Prostate gland (tissue), 2 donors: ENCODE results near the gene DMD. TPM values are rescaled to one million over a fixed set of nuclear protein-coding genes. Genes with fewer than 3 reads are reported as not detected.

Experiments used
- DNase-seq: peaks from one replicate; pipeline ENCODE4 v3.0.0-alpha.2; 2019; ENCODE audit warnings: low spot score
- H3K27ac ChIP-seq, 2 donors: fragments of 200-600 bp; sonication (generic); 2 replicates each; pipeline ENCODE4 v1.5.1; 2017 to 2019
- H3K27me3 ChIP-seq: fragments of 200-600 bp; sonication (generic); replicated peaks from 2 replicates; pipeline ENCODE4 v1.5.1; 2019; ENCODE audit not compliant: insufficient read depth
- H3K36me3 ChIP-seq, 2 donors: fragments of 200-600 bp; sonication (generic); 1 replicate in 1 of 2; 2 replicates in 1 of 2; pipeline versions ENCODE4 v1.5.1 to v1.8.1; 2017 to 2019
- H3K4me1 ChIP-seq: fragments of 200-600 bp; sonication (generic); replicated peaks from 2 replicates; pipeline ENCODE4 v1.5.1; 2019
- H3K4me3 ChIP-seq, 2 donors: fragments of 200-600 bp; sonication (generic); 2 replicates each; pipeline ENCODE4 v1.5.1; 2017 to 2019
- H3K9me3 ChIP-seq: fragments of 200-600 bp; sonication (generic); 2 replicates; pipeline ENCODE4 v1.5.1; 2017
- CTCF ChIP-seq, 4 experiments: fragments of 200-600 bp in 2 of 4; fragments of 450-650 bp in 2 of 4; sonication (generic) in 2 of 4; IDR thresholded peaks; 1 replicate in 3 of 4; 2 replicates in 1 of 4; pipeline ENCODE4 v1.5.1; 2016 to 2019; ENCODE audit warnings: antibody characterized with exemption in 4 of 4, mild to moderate bottlenecking in 2 of 4, moderate library complexity in 2 of 4
- POLR2A ChIP-seq: fragments of 450-650 bp; IDR thresholded peaks from one replicate; pipeline ENCODE4 v1.6.1; 2016; ENCODE audit warnings: antibody characterized with exemption, mild to moderate bottlenecking
- POLR2AphosphoS5 ChIP-seq: sonication (generic); formaldehyde crosslinking; IDR thresholded peaks from one replicate; pipeline ENCODE4 v1.6.1; 2017; ENCODE audit warnings: antibody characterized with exemption
- WGBS: methylation state at CpG from one replicate; pipeline ENCODE4 v1.1.5; 2018; 5-methylcytosine and 5-hydroxymethylcytosine counted together
- intact Hi-C: fragments of 100-400 bp; cut with DNase I; formaldehyde crosslinking; loops from one replicate; pipeline ENCODE4 v1.14.2; 2022
- total RNA-seq, 2 donors: library from RNA; depleted of rRNA; stranded (reverse); fragments of >200 nt; gene quantifications; one replicate each; pipeline ENCODE4 v1.1.0, GENCODE V29; 2016

The DMD gene
- total RNA-seq, 2 donors from 2014 or later, result 17.6 to 34.8 TPM

- TF ChIP-seq POLR2A, result no peak
- no peak for DNase-seq
- WGBS, result 69% methylated on average over 4 of the region's 4 CpGs
- no peak overlapping the region for H3K27ac ChIP-seq
- no peaks in the 10 kb centered on the region for H3K36me3 ChIP-seq
- H3K27me3 ChIP-seq, result no peaks in the 10 kb centered on the region
- H3K4me3 ChIP-seq, result no peak overlapping the region
- H3K9me3 ChIP-seq, result no peaks in the 10 kb centered on the region
- intact Hi-C loops, result no loop called here
- no peaks in the 10 kb centered on the region for H3K4me1 ChIP-seq
These were observed 1858.3 kb downstream of the DMD start for GRCh38 chrX:31353095-31353494.

DNA sequence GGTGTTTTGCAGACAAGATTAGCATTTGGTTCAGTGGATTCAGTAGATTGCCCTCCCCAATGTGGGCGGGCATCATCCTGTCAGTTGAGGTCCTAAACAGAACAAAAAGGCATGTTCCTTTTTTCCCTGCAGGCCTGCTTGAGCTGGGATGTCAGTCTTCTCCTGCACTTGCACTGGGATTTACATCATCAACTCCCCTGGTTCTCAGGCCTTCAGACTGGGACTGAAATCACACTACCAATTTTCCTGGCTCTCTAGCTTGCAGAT, 1860.6 kb downstream of the DMD start:
- 100% methylated on average over 1 of the region's 1 CpG for WGBS
- Histone ChIP-seq H3K27ac (no peak overlapping the region), H3K9me3 (no peaks in the 10 kb centered on the region), H3K4me3 (no peak overlapping the region), H3K27me3 (no peaks in the 10 kb centered on the region), H3K4me1 (no peaks in the 10 kb centered on the region), H3K36me3 (no peaks in the 10 kb centered on the region)
- intact Hi-C loops, result no loop called here
- TF ChIP-seq POLR2AphosphoS5 (no peak), POLR2A (no peak), CTCF (IDR thresholded peaks at IDR 0.05) (no peak)
- DNase-seq, result no peak

DNA sequence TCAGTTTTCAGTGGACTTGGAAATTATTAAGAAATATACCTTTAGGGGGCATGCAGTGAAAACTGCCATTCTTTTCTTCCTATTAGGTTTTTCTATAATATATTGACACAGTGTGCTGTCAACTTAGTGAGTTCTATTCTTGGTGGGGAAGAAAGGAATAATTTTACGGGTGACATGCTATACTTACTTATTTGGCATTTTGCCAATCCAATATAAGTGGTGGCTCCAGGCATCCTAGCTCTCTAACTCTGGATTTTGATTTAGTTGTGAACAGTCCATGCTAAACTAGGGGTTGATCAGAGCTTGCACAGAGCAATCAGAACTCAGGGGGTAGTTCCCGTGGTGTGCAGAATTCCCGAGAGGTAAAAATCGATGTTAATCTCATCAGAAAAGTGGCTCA, 1861.8 kb downstream of the DMD start:
- DNase-seq, result no peak
- intact Hi-C loops, result no loop called here
- H3K36me3 ChIP-seq, result no peaks in the 10 kb centered on the region
- WGBS, result 84% methylated on average over 4 of the region's 4 CpGs
- H3K4me1 ChIP-seq, result no peaks in the 10 kb centered on the region
- H3K27me3 ChIP-seq, result no peaks in the 10 kb centered on the region
- no peaks in the 10 kb centered on the region for H3K9me3 ChIP-seq
- H3K4me3 ChIP-seq, result no peak overlapping the region
- H3K27ac ChIP-seq, result no peak overlapping the region
- TF ChIP-seq POLR2AphosphoS5, result no peak
- no peak for TF ChIP-seq POLR2A
- TF ChIP-seq CTCF (IDR thresholded peaks at IDR 0.05), result no peak

DNA sequence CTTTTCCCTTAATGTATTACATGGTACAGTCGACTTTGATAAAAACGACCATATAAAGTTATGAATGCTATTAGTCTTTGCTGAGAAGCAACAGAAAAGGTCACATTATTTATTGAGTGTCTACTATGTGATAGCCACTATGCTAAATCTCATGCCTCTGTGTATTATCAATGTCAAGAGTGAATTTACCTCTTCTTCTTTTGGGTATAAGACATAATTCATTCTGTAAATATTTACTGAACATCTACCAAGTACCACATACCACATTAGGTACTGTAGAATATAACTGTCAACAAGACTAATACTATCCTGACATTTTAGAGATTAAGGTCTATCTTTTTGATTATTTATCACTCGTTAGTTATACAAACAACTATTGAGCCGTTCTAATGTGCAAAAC, 1870.8 kb downstream of the DMD start:
- no peaks in the 10 kb centered on the region for H3K9me3 ChIP-seq
- H3K4me1 ChIP-seq, result no peaks in the 10 kb centered on the region
- TF ChIP-seq CTCF (IDR thresholded peaks at IDR 0.05) (no peak), POLR2AphosphoS5 (no peak), POLR2A (no peak)
- no peak overlapping the region for H3K4me3 ChIP-seq
- DNase-seq, result no peak
- WGBS, result 60% methylated on average over 4 of the region's 4 CpGs
- H3K36me3 ChIP-seq, result no peaks in the 10 kb centered on the region
- no peak overlapping the region for H3K27ac ChIP-seq
- intact Hi-C loops, result no loop called here
- H3K27me3 ChIP-seq, result no peaks in the 10 kb centered on the region

DNA sequence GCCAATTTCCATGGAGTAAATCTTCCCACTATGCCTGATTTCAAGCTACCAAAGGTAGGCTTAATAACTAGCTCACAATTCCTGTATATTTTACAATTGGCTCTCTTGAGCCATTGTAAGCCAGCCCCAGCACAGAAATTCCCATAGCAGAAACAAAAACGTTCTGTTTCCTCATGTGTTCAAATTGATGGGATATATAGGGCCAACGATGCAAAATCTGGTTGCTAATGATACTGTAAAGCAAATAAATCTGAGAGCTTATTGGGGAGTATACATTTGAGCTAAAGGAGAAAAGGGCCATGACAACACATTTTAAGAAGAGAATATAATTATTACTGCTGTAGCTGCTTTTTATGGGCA, 1872.4 kb downstream of the DMD start:
- no peak overlapping the region for H3K27ac ChIP-seq
- no peak for TF ChIP-seq POLR2A
- no peak for TF ChIP-seq POLR2AphosphoS5
- TF ChIP-seq CTCF (IDR thresholded peaks at IDR 0.05), result no peak
- H3K4me3 ChIP-seq, result no peak overlapping the region
- no peaks in the 10 kb centered on the region for H3K9me3 ChIP-seq
- no peaks in the 10 kb centered on the region for H3K4me1 ChIP-seq
- no peaks in the 10 kb centered on the region for H3K27me3 ChIP-seq
- H3K36me3 ChIP-seq, result no peaks in the 10 kb centered on the region
- WGBS, result 4% methylated on average over 2 of the region's 2 CpGs
- DNase-seq, result no peak
- intact Hi-C loops, result no loop called here

GRCh38 chrX:31337332-31337731, 1874.0 kb downstream of the DMD start:
- Histone ChIP-seq H3K36me3 (no peaks in the 10 kb centered on the region), H3K4me1 (no peaks in the 10 kb centered on the region), H3K9me3 (no peaks in the 10 kb centered on the region), H3K4me3 (no peak overlapping the region), H3K27ac (no peak overlapping the region), H3K27me3 (no peaks in the 10 kb centered on the region)
- DNase-seq, result no peak
- 16% methylated on average over 2 of the region's 2 CpGs for whole genome bisulfite sequencing
- intact Hi-C loops, result no loop called here
- TF ChIP-seq POLR2A, result no peak
- TF ChIP-seq POLR2AphosphoS5, result no peak
- no peak for TF ChIP-seq CTCF (IDR thresholded peaks at IDR 0.05)
